Mucosa of descending colon (tissue), 3 donors: ENCODE measurements around the gene CRBN. TPM values are rescaled to one million over a fixed set of nuclear protein-coding genes. Genes with fewer than 3 reads are reported as not detected.

Experiments
- ATAC-seq: fragments of 200-7000 bp; cut with Tn5 transposase; one replicate; pipeline ENCODE4 v1.9.1; 2020; ENCODE audit warnings: mild to moderate bottlenecking, moderate library complexity
- DNase-seq, 3 donors: peaks; one replicate each; pipeline ENCODE4 v3.0.0-alpha.2; 2020
- H3K36me3 ChIP-seq: fragments of 200-600 bp; one replicate; pipeline ENCODE4 v1.8.0; 2021; ENCODE audit warnings: low read depth, mild to moderate bottlenecking
- H3K4me1 ChIP-seq: fragments of 200-600 bp; one replicate; pipeline ENCODE4 v1.8.0; 2021; ENCODE audit warnings: low read depth, mild to moderate bottlenecking
- H3K4me3 ChIP-seq: fragments of 200-600 bp; one replicate; pipeline ENCODE4 v1.8.0; 2021; ENCODE audit warnings: mild to moderate bottlenecking
- H3K9me3 ChIP-seq: fragments of 200-600 bp; one replicate; pipeline ENCODE4 v1.8.0; 2021; ENCODE audit warnings: mild to moderate bottlenecking
- CTCF ChIP-seq: fragments of 200-600 bp; IDR thresholded peaks from one replicate; pipeline ENCODE4 v1.8.0; 2022; ENCODE audit warnings: antibody characterized with exemption, mild to moderate bottlenecking
- intact Hi-C, 2 donors: fragments of 100-400 bp; cut with DNase I in 1 of 2; cut with micrococcal nuclease in 1 of 2; formaldehyde crosslinking; loops; one replicate each; pipeline versions ENCODE4 v1.11.0 to v1.11.1; 2022; cut with DNase I, micrococcal nuclease
- total RNA-seq, 3 donors: library from RNA; stranded (reverse); fragmentation: NEBNext Ultra II Directional in 2 of 3; extraction: Animal tissue kit (Norgen Biotek cat#: 25700) in 2 of 3; gene quantifications; one replicate each; pipeline versions ENCODE4 v1.2.1 to v1.2.4, GENCODE V29; 2021 to 2023
- donor health status: DM: no; HTN: no; CAD: no; lungs with moderate emphysema.
- donor health status: DM: no; HTN: no; CAD: no.
- donor health status: DM: no; HTN: yes; CAD: no.

The CRBN gene
- total RNA-seq, 3 donors from 2014 or later: 35.8 to 65.9 (median 64.8) TPM

- H3K4me3 ChIP-seq: no peak overlapping the region
- intact Hi-C loops: loop anchor here in 1 of 2 donors (5.0 kb wide), 1 partner anchor 1096 kb away; no protein-coding TSS in a partner anchor
- TF ChIP-seq CTCF: no peak
- H3K9me3 ChIP-seq: no peaks in the 10 kb centered on the region
- no peaks in the 10 kb centered on the region for H3K4me1 ChIP-seq
- ATAC-seq (no peak), DNase-seq (peak in 1 of 3 donors; percentile 38)
- H3K36me3 ChIP-seq: no peaks in the 10 kb centered on the region
Measured at GRCh38 chr3:3196148-3196861, 16.8 kb upstream of the CRBN start.

GRCh38 chr3:3194861-3195260 is 15.4 kb upstream of the CRBN start:
- Histone ChIP-seq H3K36me3 (no peaks in the 10 kb centered on the region), H3K4me3 (no peak overlapping the region), H3K9me3 (no peaks in the 10 kb centered on the region), H3K4me1 (no peaks in the 10 kb centered on the region)
- no peak for TF ChIP-seq CTCF
- DNase-seq (no peak), ATAC-seq (no peak)
- intact Hi-C loops: loop anchor here in 1 of 2 donors (5.0 kb wide), 1 partner anchor 1097 kb away; no protein-coding TSS in a partner anchor

- Histone ChIP-seq H3K4me3 (no peak overlapping the region), H3K36me3 (no peaks in the 10 kb centered on the region), H3K9me3 (no peaks in the 10 kb centered on the region), H3K4me1 (no peaks in the 10 kb centered on the region)
- DNase-seq: no peak
- intact Hi-C loops: no loop called here
- no peak for ATAC-seq
- TF ChIP-seq CTCF: no peak
Measured at GRCh38 chr3:3192286-3192675, 12.8 kb upstream of the CRBN start.

- ATAC-seq (peak; percentile 80), DNase-seq (peak in 1 of 3 donors; percentile 10)
- H3K9me3 ChIP-seq: no peaks in the 10 kb centered on the region
- TF ChIP-seq CTCF: no peak
- no peaks in the 10 kb centered on the region for H3K36me3 ChIP-seq
- no peak overlapping the region for H3K4me3 ChIP-seq
- intact Hi-C loops: no loop called here
- H3K4me1 ChIP-seq: no peaks in the 10 kb centered on the region
Measured at GRCh38 chr3:3191675-3192285, 12.3 kb upstream of the CRBN start.

GRCh38 chr3:3189961-3190360 is 10.5 kb upstream of the CRBN start:
- intact Hi-C loops: no loop called here
- ATAC-seq: no peak
- H3K4me3 ChIP-seq: no peak overlapping the region
- no peaks in the 10 kb centered on the region for H3K9me3 ChIP-seq
- H3K4me1 ChIP-seq: no peaks in the 10 kb centered on the region
- DNase-seq: no peak
- no peak for TF ChIP-seq CTCF
- no peaks in the 10 kb centered on the region for H3K36me3 ChIP-seq
